Psoas muscle (tissue), 8 donors: ENCODE data around the gene TPST1. TPM values are rescaled to one million over a fixed set of nuclear protein-coding genes. Genes with fewer than 3 reads are reported as not detected.

ENCODE experiments used
- ATAC-seq, 4 donors: fragments of 200-7000 bp; cut with Tn5 transposase; one replicate each; pipeline ENCODE4 v1.9.1; 2020; ENCODE audit warnings: moderate library complexity in 3 of 4, mild to moderate bottlenecking in 2 of 4
- DNase-seq, 2 donors: peaks; one replicate each; pipeline ENCODE4 v3.0.0-alpha.2; 2020
- H3K27ac ChIP-seq: fragments of 200-600 bp; one replicate; pipeline ENCODE4 v1.8.0; 2022
- H3K27me3 ChIP-seq, 3 donors: fragments of 200-600 bp in 1 of 3; one replicate each; pipeline versions ENCODE4 v1.6.1 to v1.8.0; 2013 to 2022; ENCODE audit warnings: low read length in 2 of 3, mild to moderate bottlenecking in 2 of 3, moderate library complexity in 1 of 3; ENCODE audit not compliant: insufficient read depth in 3 of 3
- H3K36me3 ChIP-seq, 2 donors: fragments of 200-600 bp in 1 of 2; one replicate each; pipeline versions ENCODE4 v1.6.1 to v1.8.0; 2013 to 2022; ENCODE audit warnings: low read depth in 1 of 2, mild to moderate bottlenecking in 1 of 2, moderate library complexity in 1 of 2; ENCODE audit not compliant: insufficient read depth in 1 of 2
- H3K4me1 ChIP-seq: fragments of 200-600 bp; one replicate; pipeline ENCODE4 v1.8.0; 2022
- H3K4me3 ChIP-seq: fragments of 200-600 bp; one replicate; pipeline ENCODE4 v1.8.0; 2022; ENCODE audit warnings: mild to moderate bottlenecking
- H3K9me3 ChIP-seq: fragments of 200-600 bp; one replicate; pipeline ENCODE4 v1.8.0; 2022
- WGBS, 3 donors: extraction: QIAGEN DNeasy Blood & Tissue Kit; methylation state at CpG; one replicate each; pipeline versions ENCODE4 v1.1.6 to v1.1.7; 2013; 5-methylcytosine and 5-hydroxymethylcytosine counted together
- intact Hi-C, 2 donors: fragments of 100-400 bp; cut with DNase I; formaldehyde crosslinking; loops; one replicate each; pipeline versions ENCODE4 v1.11.0 to v1.14.2; 2022
- polyA plus RNA-seq, 3 donors: library from polyadenylated mRNA; stranded (reverse); fragments of 200-250 nt; gene quantifications; one replicate each; pipeline ENCODE4 v1.2.3, GENCODE V29; 2013
- total RNA-seq, 4 donors: library from RNA; stranded (reverse); fragmentation: NEBNext Ultra II Directional in 2 of 4; extraction: Animal tissue kit (Norgen Biotek cat#: 25700) in 2 of 4; gene quantifications; one replicate each; pipeline versions ENCODE4 v1.2.1 to v1.2.4, GENCODE V29; 2021 to 2023
- TF ChIP-seq, protein P1 (sequence below): fragments of 200-600 bp; IDR thresholded peaks from one replicate; pipeline ENCODE4 v1.8.0; 2022; ENCODE audit warnings: antibody characterized with exemption
- donor health status: healthy with polysubstance abuse.
- donor health status: DM: no; HTN: no; CAD: no; lungs with moderate emphysema.
- donor health status: Bipolar disorder and iron deficiency.
- donor health status: healthy.
- donor health status: DM: yes; HTN: yes; CAD: no.
- donor health status: DM: no; HTN: no; CAD: no.
- donor health status: DM: no; HTN: no; CAD: no.
- donor health status: DM: yes; HTN: yes; CAD: no.

TPST1 gene
- total and polyA plus RNA-seq, 7 donors: 1.8 to 4.5 (median 2.8) TPM

DNA sequence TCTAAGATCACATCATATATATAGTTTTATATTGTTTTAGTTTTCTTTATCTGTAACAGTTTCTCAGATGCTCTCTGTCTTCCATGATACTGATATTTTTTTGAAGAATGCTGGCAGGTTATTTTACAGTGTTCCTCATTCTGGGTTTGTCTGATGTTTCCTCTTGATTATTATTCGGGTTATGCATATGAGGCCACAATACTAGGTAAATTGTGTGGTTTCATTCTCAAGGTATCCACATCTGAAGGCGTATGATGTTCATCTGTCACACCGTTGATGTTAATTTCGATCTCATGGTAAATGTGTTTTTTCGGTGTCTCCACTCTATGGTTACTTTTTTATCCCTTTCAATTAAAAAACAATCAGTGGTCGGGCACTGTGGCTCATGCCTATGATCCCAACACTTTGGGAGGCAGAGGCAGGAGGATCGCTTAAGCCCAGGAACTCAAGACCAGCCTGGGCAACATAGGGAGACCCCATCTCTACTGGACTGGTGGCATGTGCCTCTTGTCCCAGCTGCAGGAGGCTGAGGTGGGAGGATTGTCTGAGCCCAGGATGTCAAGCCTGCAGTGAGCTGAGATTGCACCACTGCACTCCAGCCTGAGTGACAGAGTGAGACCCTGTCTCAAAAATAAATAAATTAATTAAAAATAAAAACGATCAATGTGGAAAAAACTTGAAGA, 108.9 kb downstream of the TPST1 start:
- H3K36me3 ChIP-seq: no peaks in the 10 kb centered on the region
- TF ChIP-seq, protein P1, sequence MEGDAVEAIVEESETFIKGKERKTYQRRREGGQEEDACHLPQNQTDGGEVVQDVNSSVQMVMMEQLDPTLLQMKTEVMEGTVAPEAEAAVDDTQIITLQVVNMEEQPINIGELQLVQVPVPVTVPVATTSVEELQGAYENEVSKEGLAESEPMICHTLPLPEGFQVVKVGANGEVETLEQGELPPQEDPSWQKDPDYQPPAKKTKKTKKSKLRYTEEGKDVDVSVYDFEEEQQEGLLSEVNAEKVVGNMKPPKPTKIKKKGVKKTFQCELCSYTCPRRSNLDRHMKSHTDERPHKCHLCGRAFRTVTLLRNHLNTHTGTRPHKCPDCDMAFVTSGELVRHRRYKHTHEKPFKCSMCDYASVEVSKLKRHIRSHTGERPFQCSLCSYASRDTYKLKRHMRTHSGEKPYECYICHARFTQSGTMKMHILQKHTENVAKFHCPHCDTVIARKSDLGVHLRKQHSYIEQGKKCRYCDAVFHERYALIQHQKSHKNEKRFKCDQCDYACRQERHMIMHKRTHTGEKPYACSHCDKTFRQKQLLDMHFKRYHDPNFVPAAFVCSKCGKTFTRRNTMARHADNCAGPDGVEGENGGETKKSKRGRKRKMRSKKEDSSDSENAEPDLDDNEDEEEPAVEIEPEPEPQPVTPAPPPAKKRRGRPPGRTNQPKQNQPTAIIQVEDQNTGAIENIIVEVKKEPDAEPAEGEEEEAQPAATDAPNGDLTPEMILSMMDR: no peak
- intact Hi-C loops: no loop called here
- H3K4me1 ChIP-seq: no peaks in the 10 kb centered on the region
- DNase-seq (no peak), ATAC-seq (no peak)
- no peaks in the 10 kb centered on the region for H3K27me3 ChIP-seq
- no peak overlapping the region for H3K4me3 ChIP-seq
- 92 to 93% (median 92%) methylated on average over 8 of the region's 8 CpGs for WGBS, 3 donors
- no peaks in the 10 kb centered on the region for H3K9me3 ChIP-seq
- H3K27ac ChIP-seq: no peak overlapping the region

GRCh38 chr7:66315192-66315591, 110.1 kb downstream of the TPST1 start:
- Histone ChIP-seq H3K4me1 (no peaks in the 10 kb centered on the region), H3K36me3 (no peaks in the 10 kb centered on the region), H3K9me3 (no peaks in the 10 kb centered on the region), H3K4me3 (no peak overlapping the region), H3K27me3 (no peaks in the 10 kb centered on the region), H3K27ac (no peak overlapping the region)
- ATAC-seq: no peak
- intact Hi-C loops: no loop called here
- TF ChIP-seq, protein P1: no peak
- DNase-seq: no peak
- 53 to 81% (median 72%) methylated on average over 4 of the region's 4 CpGs for WGBS, 3 donors

- 94 to 96% (median 94%) methylated on average over 1 of the region's 1 CpG for WGBS, 3 donors
- ATAC-seq (no peak), DNase-seq (no peak)
- no peaks in the 10 kb centered on the region for H3K27me3 ChIP-seq
- H3K27ac ChIP-seq: no peak overlapping the region
- no peak overlapping the region for H3K4me3 ChIP-seq
- intact Hi-C loops: no loop called here
- H3K4me1 ChIP-seq: no peaks in the 10 kb centered on the region
- TF ChIP-seq, protein P1: no peak
- no peaks in the 10 kb centered on the region for H3K36me3 ChIP-seq
- no peaks in the 10 kb centered on the region for H3K9me3 ChIP-seq
Observed at GRCh38 chr7:66319407-66319979, 114.4 kb downstream of the TPST1 start.

GRCh38 chr7:66321283-66321682, 116.1 kb downstream of the TPST1 start:
- no peak overlapping the region for H3K27ac ChIP-seq
- ATAC-seq: no peak
- H3K36me3 ChIP-seq: no peaks in the 10 kb centered on the region
- no peaks in the 10 kb centered on the region for H3K4me1 ChIP-seq
- TF ChIP-seq, protein P1: no peak
- no peak for DNase-seq
- no peak overlapping the region for H3K4me3 ChIP-seq
- intact Hi-C loops: no loop called here
- no peaks in the 10 kb centered on the region for H3K9me3 ChIP-seq
- no peaks in the 10 kb centered on the region for H3K27me3 ChIP-seq
